Right ventricle myocardium superior (tissue), 1 donor: ENCODE results near the gene AVL9. TPM values are rescaled to one million over a fixed set of nuclear protein-coding genes. Genes with fewer than 3 reads are reported as not detected.
"Not testable (repeated sequence)": the region's sequence is repeated elsewhere in the genome, so short reads cannot be mapped to it uniquely, and the experiment has no call there.

Experiments used
- ATAC-seq: fragments of 200-7000 bp; cut with Tn5 transposase; one replicate; pipeline ENCODE4 v1.9.1; 2020; ENCODE audit warnings: mild to moderate bottlenecking; ENCODE audit not compliant: poor library complexity
- DNase-seq: peaks from one replicate; pipeline ENCODE4 v3.0.0-alpha.2; 2020
- intact Hi-C: fragments of 100-400 bp; cut with DNase I; formaldehyde crosslinking; loops from one replicate; pipeline ENCODE4 v1.11.2; 2022
- total RNA-seq: library from RNA; stranded (reverse); fragmentation: NEBNext Ultra II Directional; extraction: Animal tissue kit (Norgen Biotek cat#: 25700); gene quantifications from one replicate; pipeline ENCODE4 v1.2.1, GENCODE V29; 2021
- donor health status: DM: no; HTN: yes; CAD: no; lungs with severe emphysema.

Gene AVL9
- total RNA-seq, 1 donor from 2014 or later = 13.8 TPM

GRCh38 chr7:32573110-32573687, 77.9 kb downstream of the AVL9 start:
- intact Hi-C loops = no loop called here
- no peak for DNase-seq

GRCh38 chr7:32574626-32575025, 79.3 kb downstream of the AVL9 start:
- intact Hi-C loops = no loop called here
- no peak for ATAC-seq
- no peak for DNase-seq

More at GRCh38 chr7:32573110-32573687, 77.9 kb downstream of the AVL9 start:
- ATAC-seq = no peak

- intact Hi-C loops = no loop called here
- ATAC-seq = no peak
- no peak for DNase-seq
Observed at GRCh38 chr7:32577421-32577820, 82.1 kb downstream of the AVL9 start.

- DNase-seq (no peak), ATAC-seq (peak; percentile 51)
- intact Hi-C loops = loop anchor here (10.0 kb wide), 1 partner anchor 85 kb away; the partner anchor contains the start of genes AVL9 and LSM5
Observed at GRCh38 chr7:32579776-32580175, 84.5 kb downstream of the AVL9 start.

GRCh38 chr7:32580646-32581045, 85.4 kb downstream of the AVL9 start:
- intact Hi-C loops = loop anchor here (10.0 kb wide), 1 partner anchor 86 kb away; the partner anchor contains the start of genes AVL9 and LSM5
- DNase-seq (no peak), ATAC-seq (no peak)

GRCh38 chr7:32582036-32582435, 86.7 kb downstream of the AVL9 start:
- intact Hi-C loops = loop anchor here (10.0 kb wide), 1 partner anchor 87 kb away; the partner anchor contains the start of genes AVL9 and LSM5
- ATAC-seq (no peak), DNase-seq (no peak)

GRCh38 chr7:32583791-32584190, 88.5 kb downstream of the AVL9 start:
- ATAC-seq (no peak), DNase-seq (no peak)
- intact Hi-C loops = loop anchor here (10.0 kb wide), 1 partner anchor 89 kb away; the partner anchor contains the start of genes AVL9 and LSM5

- ATAC-seq = peak; percentile 31
- DNase-seq = peak; percentile 57
- intact Hi-C loops = loop anchor here (10.0 kb wide), 1 partner anchor 92 kb away; the partner anchor contains the start of genes AVL9 and LSM5
Observed at GRCh38 chr7:32586291-32587221, 91.3 kb downstream of the AVL9 start.

- ATAC-seq (peak; percentile 83), DNase-seq (no peak)
- intact Hi-C loops = loop anchor here (10.0 kb wide), 1 partner anchor 93 kb away; the partner anchor contains the start of genes AVL9 and LSM5
Observed at GRCh38 chr7:32587411-32587948, 92.2 kb downstream of the AVL9 start.

- ATAC-seq = peak; percentile 55
- DNase-seq = no peak
- intact Hi-C loops = loop anchor here (10.0 kb wide), 1 partner anchor 94 kb away; the partner anchor contains the start of genes AVL9 and LSM5
Observed at GRCh38 chr7:32588657-32589056, 93.4 kb downstream of the AVL9 start.

GRCh38 chr7:32591938-32592337, 96.6 kb downstream of the AVL9 start:
- intact Hi-C loops = no loop called here
- ATAC-seq (no peak), DNase-seq (no peak)

GRCh38 chr7:32592701-32593100, 97.4 kb downstream of the AVL9 start:
- ATAC-seq = no peak
- no peak for DNase-seq
- intact Hi-C loops = no loop called here

GRCh38 chr7:32594965-32595490, 99.7 kb downstream of the AVL9 start:
- ATAC-seq (no peak), DNase-seq (no peak)
- intact Hi-C loops = no loop called here

- DNase-seq, intact Hi-C loops, ATAC-seq: not testable (repeated sequence)
Observed at GRCh38 chr7:32601196-32601595, 105.9 kb downstream of the AVL9 start.

- DNase-seq (no peak), ATAC-seq (peak; percentile 78)
- intact Hi-C loops = no loop called here
Observed at GRCh38 chr7:32602470-32602869, 107.2 kb downstream of the AVL9 start.

- intact Hi-C loops, DNase-seq, ATAC-seq: not testable (repeated sequence)
Observed at GRCh38 chr7:32603492-32603891, 108.2 kb downstream of the AVL9 start.

- intact Hi-C loops, ATAC-seq, DNase-seq: not testable (repeated sequence)
Observed at GRCh38 chr7:32604047-32604446, 108.8 kb downstream of the AVL9 start.

GRCh38 chr7:32605032-32605431, 109.7 kb downstream of the AVL9 start:
- intact Hi-C loops = no loop called here
- ATAC-seq = no peak
- DNase-seq = no peak

- DNase-seq = no peak
- no peak for ATAC-seq
- intact Hi-C loops = no loop called here
Observed at GRCh38 chr7:32609463-32609862, 114.2 kb downstream of the AVL9 start.
